Measurements from ENCODE around the gene SATB1.
"Not testable (repeated sequence)": the region's sequence is repeated elsewhere in the genome, so short reads cannot be mapped to it uniquely, and the experiment has no call there.

Gene SATB1

GRCh38 chr3:18424729-18425640 lies at the start of gene SATB1:
SATB1 (minus strand) TSS chr3:18425339; CDS start chr3:18420967, 4,372 bp downstream.
- DNase-seq (ENCODE audit: low read depth) = no peak

GRCh38 chr3:18474202-18474601 lies 49.1 kb upstream of the SATB1 start:
- DNase-seq (ENCODE audit: low read depth) = peak; percentile 5

GRCh38 chr3:18469775-18470174 lies 44.6 kb upstream of the SATB1 start:
- DNase-seq (ENCODE audit: low read depth) = no peak

GRCh38 chr3:18466136-18466535 lies 41.0 kb upstream of the SATB1 start:
- DNase-seq (ENCODE audit: low read depth) = no peak

- DNase-seq (ENCODE audit: low read depth) = no peak
Observed at GRCh38 chr3:18454766-18455165, 29.6 kb upstream of the SATB1 start.

GRCh38 chr3:18449618-18450017 lies 24.5 kb upstream of the SATB1 start:
- DNase-seq (ENCODE audit: low read depth) = not testable (repeated sequence)

- no peak for DNase-seq (ENCODE audit: low read depth)
Observed at GRCh38 chr3:18447720-18448119, 22.6 kb upstream of the SATB1 start.

GRCh38 chr3:18446149-18446825 lies 21.1 kb upstream of the SATB1 start:
- DNase-seq (ENCODE audit: low read depth) = no peak

- DNase-seq (ENCODE audit: low read depth) = no peak
Observed at GRCh38 chr3:18445401-18446148, 20.4 kb upstream of the SATB1 start.

GRCh38 chr3:18444595-18445400 lies 19.7 kb upstream of the SATB1 start:
- no peak for DNase-seq (ENCODE audit: low read depth)

GRCh38 chr3:18443665-18444594 lies 18.8 kb upstream of the SATB1 start:
- DNase-seq (ENCODE audit: low read depth) = no peak

- DNase-seq (ENCODE audit: low read depth) = no peak
Observed at GRCh38 chr3:18442756-18443664, 17.9 kb upstream of the SATB1 start.

- no peak for DNase-seq (ENCODE audit: low read depth)
Observed at GRCh38 chr3:18441551-18441950, 16.4 kb upstream of the SATB1 start.

GRCh38 chr3:18440066-18440722 lies 15.1 kb upstream of the SATB1 start:
- DNase-seq (ENCODE audit: low read depth) = no peak

GRCh38 chr3:18439281-18439680 lies 14.1 kb upstream of the SATB1 start:
- DNase-seq (ENCODE audit: low read depth) = no peak

GRCh38 chr3:18438586-18438985 lies 13.4 kb upstream of the SATB1 start:
- no peak for DNase-seq (ENCODE audit: low read depth)

- DNase-seq (ENCODE audit: low read depth) = no peak
Observed at GRCh38 chr3:18436213-18436612, 11.1 kb upstream of the SATB1 start.

- DNase-seq (ENCODE audit: low read depth) = no peak
Observed at GRCh38 chr3:18434711-18435110, 9.6 kb upstream of the SATB1 start.

GRCh38 chr3:18432752-18433151 lies 7.6 kb upstream of the SATB1 start:
- no peak for DNase-seq (ENCODE audit: low read depth)

Data from HS-5 (cell line).